ENCODE data around the gene RANBP6. TPM values are rescaled to one million over a fixed set of nuclear protein-coding genes. Genes with fewer than 3 reads are reported as not detected.

The RANBP6 gene
- total and polyA plus RNA-seq, 2 donors (not counting 1 experiment from before 2014, with no cell fraction given) = 7.2 to 25.9 TPM

DNA sequence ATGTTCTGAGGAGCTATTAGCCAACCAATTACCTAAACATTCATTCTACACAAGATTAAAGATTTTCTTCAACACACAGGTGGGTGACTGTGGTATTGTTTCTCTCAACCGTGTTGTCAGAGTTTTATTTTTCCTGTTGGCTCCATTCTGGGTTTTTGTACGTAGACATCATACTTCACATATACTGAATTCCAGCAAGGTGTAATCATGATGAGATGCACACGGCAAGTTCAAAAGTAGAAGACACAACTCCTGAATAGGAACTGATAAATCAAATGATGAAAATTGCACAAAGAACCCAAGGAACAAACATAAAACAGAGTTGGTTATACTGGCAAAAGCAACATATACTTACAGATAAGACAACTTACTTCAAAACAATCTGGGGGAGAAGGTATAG, 40.2 kb upstream of the RANBP6 start:
- Histone ChIP-seq H3K4me1 (ENCODE audit: control insufficient read depth in 2 of 2, insufficient read depth in 2 of 2, low read length in 2 of 2) (peaks cover 11 to 19% of the 10 kb centered on the region in 2 donors), H3K9me3 (ENCODE audit: control extremely low read depth in 1 of 3, control insufficient read depth in 2 of 3, insufficient read depth in 1 of 3, low read length in 2 of 3) (no peaks in the 10 kb centered on the region), H3K9ac (ENCODE audit: low read length) (no peak overlapping the region), H3K4me2 (replicated peaks; ENCODE audit: low read depth, low read length, poor library complexity, severe bottlenecking) (no peak overlapping the region), H3K4me3 (ENCODE audit: control extremely low read depth in 1 of 5, extremely low read depth in 1 of 5, insufficient read depth in 1 of 5, low read depth in 2 of 5, low read length in 4 of 5) (no peak overlapping the region), H4K20me1 (ENCODE audit: control insufficient read depth, insufficient read depth, low read length, poor library complexity, severe bottlenecking) (no peaks in the 10 kb centered on the region), H3K27ac (ENCODE audit: low read length in 2 of 2) (no peak overlapping the region), H2AFZ (ENCODE audit: insufficient read depth, low read depth, low read length, poor library complexity, severe bottlenecking) (no peak overlapping the region), H3K27me3 (replicated peaks in 1 of 4; ENCODE audit: control extremely low read depth in 1 of 4, control insufficient read depth in 3 of 4, insufficient read depth in 4 of 4, low read length in 3 of 4) (no peaks in the 10 kb centered on the region), H3K79me2 (ENCODE audit: control insufficient read depth, insufficient read depth, low read length) (no peaks in the 10 kb centered on the region), H3K36me3 (replicated peaks in 1 of 2; ENCODE audit: control extremely low read depth in 1 of 2, control insufficient read depth in 1 of 2, extremely low read depth in 1 of 2, insufficient read depth in 2 of 2, low read length in 1 of 2) (no peaks in the 10 kb centered on the region)
- TF ChIP-seq, protein P1, sequence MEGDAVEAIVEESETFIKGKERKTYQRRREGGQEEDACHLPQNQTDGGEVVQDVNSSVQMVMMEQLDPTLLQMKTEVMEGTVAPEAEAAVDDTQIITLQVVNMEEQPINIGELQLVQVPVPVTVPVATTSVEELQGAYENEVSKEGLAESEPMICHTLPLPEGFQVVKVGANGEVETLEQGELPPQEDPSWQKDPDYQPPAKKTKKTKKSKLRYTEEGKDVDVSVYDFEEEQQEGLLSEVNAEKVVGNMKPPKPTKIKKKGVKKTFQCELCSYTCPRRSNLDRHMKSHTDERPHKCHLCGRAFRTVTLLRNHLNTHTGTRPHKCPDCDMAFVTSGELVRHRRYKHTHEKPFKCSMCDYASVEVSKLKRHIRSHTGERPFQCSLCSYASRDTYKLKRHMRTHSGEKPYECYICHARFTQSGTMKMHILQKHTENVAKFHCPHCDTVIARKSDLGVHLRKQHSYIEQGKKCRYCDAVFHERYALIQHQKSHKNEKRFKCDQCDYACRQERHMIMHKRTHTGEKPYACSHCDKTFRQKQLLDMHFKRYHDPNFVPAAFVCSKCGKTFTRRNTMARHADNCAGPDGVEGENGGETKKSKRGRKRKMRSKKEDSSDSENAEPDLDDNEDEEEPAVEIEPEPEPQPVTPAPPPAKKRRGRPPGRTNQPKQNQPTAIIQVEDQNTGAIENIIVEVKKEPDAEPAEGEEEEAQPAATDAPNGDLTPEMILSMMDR (IDR thresholded peaks at IDR 0.05) = no peak
- no peak for TF ChIP-seq EZH2 (IDR thresholded peaks at IDR 0.05; ENCODE audit: borderline replicate concordance, insufficient read depth, low read depth, low read length, poor library complexity, severe bottlenecking)
- H3K4me1 Mint-ChIP-seq = peaks cover 18% of the 10 kb centered on the region
- no peaks in the 10 kb centered on the region for H3K9me3 Mint-ChIP-seq (ENCODE audit: insufficient read depth)
- WGBS (ENCODE audit: insufficient coverage) = no CpG with 5 or more reads among the region's 3 CpGs
- POLR2A ChIA-PET = no interaction called here
- H3K27ac Mint-ChIP-seq = no peak overlapping the region
- no peak for ATAC-seq (ENCODE audit: low read depth)
- CTCF ChIA-PET = interaction anchor here (0.7 to 5.9 kb wide), 5 partner anchors 11 to 611 kb away, joined by 4 to 107 read pairs (median 14); no protein-coding TSS in a partner anchor
- peaks cover 2% of the 10 kb centered on the region for H3K27me3 Mint-ChIP-seq
- intact Hi-C loops (cut with micrococcal nuclease) = loop anchor here (2.0 to 10.0 kb wide), 3 partner anchors 49 to 871 kb away; partner anchors contain the start of gene INSL6
- DNase-seq = no peak
- H3K4me3 Mint-ChIP-seq = no peak overlapping the region

DNA sequence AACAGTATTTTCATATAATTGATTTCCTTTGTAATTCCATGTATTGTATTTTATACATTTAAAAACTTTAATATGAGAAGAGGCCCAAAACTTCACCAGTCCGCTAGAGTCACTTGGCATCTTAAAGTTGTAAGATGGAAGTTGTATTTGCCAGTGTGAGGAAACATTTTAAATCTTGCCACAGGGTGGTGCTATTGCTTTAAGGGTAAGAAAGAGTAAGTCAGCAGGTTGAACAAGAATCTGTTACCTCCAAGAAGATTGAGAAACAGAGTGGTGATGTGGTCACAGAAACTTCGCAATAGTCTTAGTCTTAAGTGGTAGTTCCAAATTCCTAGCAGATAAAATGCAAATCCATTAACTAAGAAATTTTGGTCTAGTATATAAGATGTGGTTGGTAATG, 39.8 kb upstream of the RANBP6 start:
- POLR2A ChIA-PET = no interaction called here
- ATAC-seq (ENCODE audit: low read depth) = peak; percentile 34
- Histone ChIP-seq H3K4me1 (ENCODE audit: control insufficient read depth in 2 of 2, insufficient read depth in 2 of 2, low read length in 2 of 2) (peaks cover 11 to 20% of the 10 kb centered on the region in 2 donors), H3K36me3 (replicated peaks in 1 of 2; ENCODE audit: control extremely low read depth in 1 of 2, control insufficient read depth in 1 of 2, extremely low read depth in 1 of 2, insufficient read depth in 2 of 2, low read length in 1 of 2) (no peaks in the 10 kb centered on the region), H4K20me1 (ENCODE audit: control insufficient read depth, insufficient read depth, low read length, poor library complexity, severe bottlenecking) (no peaks in the 10 kb centered on the region), H3K79me2 (ENCODE audit: control insufficient read depth, insufficient read depth, low read length) (no peaks in the 10 kb centered on the region), H2AFZ (ENCODE audit: insufficient read depth, low read depth, low read length, poor library complexity, severe bottlenecking) (peak overlapping the region; percentile 20), H3K4me3 (ENCODE audit: control extremely low read depth in 1 of 5, extremely low read depth in 1 of 5, insufficient read depth in 1 of 5, low read depth in 2 of 5, low read length in 4 of 5) (no peak overlapping the region), H3K9ac (ENCODE audit: low read length) (no peak overlapping the region), H3K9me3 (ENCODE audit: control extremely low read depth in 1 of 3, control insufficient read depth in 2 of 3, insufficient read depth in 1 of 3, low read length in 2 of 3) (peaks cover 0 to 2% (median 0%) of the 10 kb centered on the region in 3 donors), H3K27ac (ENCODE audit: low read length in 2 of 2) (no peak overlapping the region), H3K4me2 (replicated peaks; ENCODE audit: low read depth, low read length, poor library complexity, severe bottlenecking) (no peak overlapping the region), H3K27me3 (replicated peaks in 1 of 4; ENCODE audit: control extremely low read depth in 1 of 4, control insufficient read depth in 3 of 4, insufficient read depth in 4 of 4, low read length in 3 of 4) (no peaks in the 10 kb centered on the region)
- H3K27me3 Mint-ChIP-seq = no peaks in the 10 kb centered on the region
- 40% methylated on average over 1 of the region's 2 CpGs for WGBS (ENCODE audit: insufficient coverage)
- no peak overlapping the region for H3K4me3 Mint-ChIP-seq
- intact Hi-C loops (cut with micrococcal nuclease) = loop anchor here (2.0 to 10.0 kb wide), 3 partner anchors 48 to 870 kb away; partner anchors contain the start of gene INSL6
- peaks cover 18% of the 10 kb centered on the region for H3K4me1 Mint-ChIP-seq
- no peaks in the 10 kb centered on the region for H3K9me3 Mint-ChIP-seq (ENCODE audit: insufficient read depth)
- CTCF ChIA-PET = interaction anchor here (0.7 to 5.9 kb wide), 5 partner anchors 11 to 612 kb away, joined by 4 to 107 read pairs (median 14); no protein-coding TSS in a partner anchor
- no peak overlapping the region for H3K27ac Mint-ChIP-seq
- TF ChIP-seq, protein P1 (IDR thresholded peaks at IDR 0.05) = peak; percentile 37
- no peak for TF ChIP-seq EZH2 (IDR thresholded peaks at IDR 0.05; ENCODE audit: borderline replicate concordance, insufficient read depth, low read depth, low read length, poor library complexity, severe bottlenecking)
- DNase-seq = peak; percentile 73
